GM12873 (cell line): Measurements from ENCODE around the gene DSCAML1.

Experiments
- CTCF ChIP-seq: IDR thresholded peaks from 2 replicates; pipeline ENCODE4 v1.5.1; 2012; ENCODE audit warnings: low read depth, mild to moderate bottlenecking, moderate library complexity, low read length, control low read depth; ENCODE audit not compliant: insufficient read depth; ENCODE audit errors: missing control alignments

Gene DSCAML1

GRCh38 chr11:117490911-117491310 lies 306.1 kb downstream of the DSCAML1 start:
- no peak for TF ChIP-seq CTCF

- TF ChIP-seq CTCF = no peak
Observed at GRCh38 chr11:117489999-117490679, 306.9 kb downstream of the DSCAML1 start.

GRCh38 chr11:117488996-117489952 lies 307.7 kb downstream of the DSCAML1 start:
- TF ChIP-seq CTCF = no peak

GRCh38 chr11:117486059-117486458 lies 311.0 kb downstream of the DSCAML1 start:
- no peak for TF ChIP-seq CTCF

GRCh38 chr11:117484156-117484555 lies 312.9 kb downstream of the DSCAML1 start:
- no peak for TF ChIP-seq CTCF

- no peak for TF ChIP-seq CTCF
Observed at GRCh38 chr11:117483372-117483771, 313.6 kb downstream of the DSCAML1 start.

- TF ChIP-seq CTCF = no peak
Observed at GRCh38 chr11:117482881-117483280, 314.1 kb downstream of the DSCAML1 start.
